ENCODE measurements around the gene TNFRSF9.
"Not testable (repeated sequence)": the region's sequence is repeated elsewhere in the genome, so short reads cannot be mapped to it uniquely, and the experiment has no call there.

- not testable (repeated sequence) for TF ChIP-seq CTCF (IDR thresholded peaks at IDR 0.05; ENCODE audit: low read length); EZH2 (IDR thresholded peaks at IDR 0.05; ENCODE audit: borderline replicate concordance, low read length)
Observed at GRCh38 chr1:7963378-7963730, 22.7 kb upstream of the TNFRSF9 start.
